SW480 (cell line): ENCODE measurements around the gene MOB1A.
"Not testable (repeated sequence)": the region's sequence is repeated elsewhere in the genome, so short reads cannot be mapped to it uniquely, and the experiment has no call there.

Experiments
- DNase-seq: peaks from one replicate; pipeline ENCODE4 v3.0.0-alpha.2; 2016; ENCODE audit warnings: low spot score

Gene MOB1A

GRCh38 chr2:74148457-74149246, 30.0 kb downstream of the MOB1A start:
- no peak for DNase-seq

- DNase-seq: peak; percentile 84
Observed at GRCh38 chr2:74147727-74148456, 30.8 kb downstream of the MOB1A start, which contains the start of gene BOLA3. Gene BOLA3 (minus strand): TSS chr2:74147912. CDS start chr2:74147874, 38 bp downstream.

GRCh38 chr2:74146929-74147726, 31.6 kb downstream of the MOB1A start:
- DNase-seq: peak; percentile 32

DNA sequence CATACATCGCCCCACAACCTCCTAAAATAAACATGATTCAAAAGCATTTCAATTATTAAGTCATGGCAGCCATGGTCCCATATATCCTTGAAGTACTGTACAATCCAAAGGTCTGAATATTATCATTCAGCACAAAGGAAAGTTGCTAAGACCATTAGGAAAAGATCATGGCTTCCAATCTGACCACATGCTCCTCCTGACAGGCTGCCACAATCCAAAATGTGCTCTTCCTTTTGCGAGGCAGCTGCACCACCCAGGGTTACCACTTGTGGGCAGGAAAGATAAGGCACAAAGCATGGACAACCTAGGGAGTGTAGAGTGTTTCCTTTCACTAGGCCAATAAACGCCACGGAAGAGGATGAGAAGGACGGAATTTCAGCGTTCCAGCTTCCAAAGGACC, 36.3 kb downstream of the MOB1A start:
- peak; percentile 22 for DNase-seq

GRCh38 chr2:74138600-74139323, 39.9 kb downstream of the MOB1A start:
- no peak for DNase-seq

DNA sequence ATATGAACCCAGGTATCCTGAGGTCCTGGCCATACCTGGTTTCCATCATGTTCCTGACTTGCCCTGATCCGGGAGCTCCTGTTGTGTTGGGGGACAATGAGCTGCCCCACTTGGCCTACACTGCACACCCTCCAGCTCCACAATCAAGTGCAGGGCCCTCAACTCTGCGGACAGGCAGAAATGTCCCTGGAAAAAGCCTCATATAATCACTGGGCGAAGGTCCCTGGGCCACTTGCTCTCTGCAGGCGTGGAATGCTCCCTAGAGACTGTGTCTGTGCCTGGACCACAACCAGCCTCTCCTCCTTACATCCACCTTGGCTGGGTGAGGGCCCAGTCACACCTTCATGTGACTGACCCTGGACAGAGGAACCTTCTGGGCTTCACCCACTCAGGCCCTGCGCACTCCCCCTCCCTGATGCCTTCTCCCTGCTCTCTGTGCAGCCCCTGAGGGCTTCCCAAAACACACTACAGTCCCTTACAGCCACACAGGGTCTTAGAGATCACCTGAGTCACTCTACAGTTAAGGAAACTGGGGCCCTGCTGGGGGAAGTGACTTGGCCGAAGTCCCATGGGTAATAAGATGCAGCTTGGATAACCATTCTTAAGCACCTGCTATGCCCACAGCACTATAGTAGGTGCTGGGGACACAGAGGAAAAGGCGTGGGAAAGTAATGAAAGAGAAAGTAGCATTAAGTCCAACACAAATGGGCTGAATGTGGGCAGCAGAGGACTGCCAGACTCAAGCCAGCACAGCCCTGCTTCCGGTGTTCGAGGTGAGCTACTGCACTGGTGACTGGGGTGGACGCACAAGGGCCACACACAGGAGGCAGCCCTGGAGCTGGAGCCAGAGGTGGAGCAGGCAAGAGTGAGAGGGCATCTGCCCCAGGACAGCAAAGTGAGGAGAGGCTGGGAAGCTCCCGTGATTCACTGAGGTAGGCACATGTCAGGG, 40.8 kb downstream of the MOB1A start:
- no peak for DNase-seq

DNA sequence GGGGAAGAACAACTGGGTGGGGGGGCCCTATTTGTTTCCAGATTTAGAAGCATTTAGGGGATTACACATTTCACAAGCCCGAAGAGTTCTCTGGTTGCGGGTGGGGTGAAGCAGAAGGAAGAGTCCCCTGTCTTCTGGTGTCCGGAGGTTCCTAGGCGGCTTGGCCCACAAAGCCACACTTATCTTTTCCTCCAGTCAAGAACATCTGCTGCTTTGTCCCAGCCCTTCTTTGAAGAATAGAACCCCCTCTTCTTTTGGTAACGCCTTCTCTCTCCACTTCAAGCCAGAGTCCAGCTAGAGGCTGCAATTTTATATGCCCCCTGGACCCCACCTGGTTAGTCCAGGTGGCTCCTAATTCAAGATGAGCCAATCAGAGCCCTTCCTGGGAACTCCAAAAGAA, 46.8 kb downstream of the MOB1A start:
- no peak for DNase-seq

GRCh38 chr2:74130211-74130995, 48.3 kb downstream of the MOB1A start:
- DNase-seq: no peak

DNA sequence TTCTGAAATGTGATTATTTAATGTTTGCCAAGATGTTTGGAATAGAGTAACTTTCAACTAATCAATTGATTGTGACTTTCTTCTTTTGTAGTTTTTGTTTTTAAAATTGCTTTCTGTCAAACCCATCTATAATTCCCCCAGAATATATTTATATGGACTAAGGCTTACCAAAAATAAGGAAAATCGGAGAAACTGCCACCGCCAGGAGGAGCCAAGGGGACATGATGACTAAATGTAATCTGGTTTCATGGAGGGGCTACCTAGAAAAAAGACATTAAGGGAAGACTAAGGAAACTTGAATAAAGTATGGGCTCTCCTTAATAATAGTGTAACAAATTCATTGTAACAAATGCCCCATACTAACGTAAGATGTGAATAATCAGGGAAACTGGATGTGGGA, 50.5 kb downstream of the MOB1A start:
- no peak for DNase-seq

DNA sequence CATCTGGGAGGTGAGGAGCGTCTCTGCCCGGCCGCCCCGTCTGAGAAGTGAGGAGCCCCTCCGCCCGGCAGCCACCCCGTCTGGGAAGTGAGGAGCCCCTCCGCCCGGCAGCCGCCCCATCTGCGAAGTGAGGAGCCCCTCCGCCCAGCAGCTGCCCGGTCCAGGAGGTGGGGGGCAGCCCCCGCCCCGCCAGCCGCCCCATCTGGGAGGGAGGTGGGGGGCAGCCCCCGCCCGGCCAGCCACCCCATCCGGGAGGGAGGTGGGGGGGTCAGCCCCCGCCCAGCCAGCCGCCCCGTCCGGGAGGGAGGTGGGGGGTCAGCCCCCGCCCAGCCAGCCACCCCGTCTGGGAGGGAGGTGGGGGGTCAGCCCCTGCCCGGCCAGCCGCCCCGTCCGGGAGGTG, 54.7 kb downstream of the MOB1A start:
- DNase-seq: not testable (repeated sequence)

DNA sequence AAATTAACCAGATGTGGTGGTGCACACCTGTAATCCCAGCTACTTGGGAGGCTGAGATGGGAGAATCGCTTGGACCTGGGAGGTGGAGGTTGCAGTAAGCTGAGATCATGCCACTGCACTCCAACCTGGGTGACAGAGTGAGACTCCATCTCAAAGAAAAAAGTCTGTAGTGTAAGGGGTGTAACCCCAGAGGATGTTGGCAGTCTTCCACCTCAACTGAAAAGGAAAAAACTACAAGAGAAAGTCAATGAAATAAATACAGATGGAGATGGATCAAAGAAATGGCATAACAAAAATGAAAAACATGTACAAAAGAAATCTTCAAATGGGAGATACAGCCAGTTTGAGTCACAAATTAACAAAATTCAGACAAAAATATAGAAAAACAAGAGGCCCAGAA, 56.8 kb downstream of the MOB1A start:
- not testable (repeated sequence) for DNase-seq

DNA sequence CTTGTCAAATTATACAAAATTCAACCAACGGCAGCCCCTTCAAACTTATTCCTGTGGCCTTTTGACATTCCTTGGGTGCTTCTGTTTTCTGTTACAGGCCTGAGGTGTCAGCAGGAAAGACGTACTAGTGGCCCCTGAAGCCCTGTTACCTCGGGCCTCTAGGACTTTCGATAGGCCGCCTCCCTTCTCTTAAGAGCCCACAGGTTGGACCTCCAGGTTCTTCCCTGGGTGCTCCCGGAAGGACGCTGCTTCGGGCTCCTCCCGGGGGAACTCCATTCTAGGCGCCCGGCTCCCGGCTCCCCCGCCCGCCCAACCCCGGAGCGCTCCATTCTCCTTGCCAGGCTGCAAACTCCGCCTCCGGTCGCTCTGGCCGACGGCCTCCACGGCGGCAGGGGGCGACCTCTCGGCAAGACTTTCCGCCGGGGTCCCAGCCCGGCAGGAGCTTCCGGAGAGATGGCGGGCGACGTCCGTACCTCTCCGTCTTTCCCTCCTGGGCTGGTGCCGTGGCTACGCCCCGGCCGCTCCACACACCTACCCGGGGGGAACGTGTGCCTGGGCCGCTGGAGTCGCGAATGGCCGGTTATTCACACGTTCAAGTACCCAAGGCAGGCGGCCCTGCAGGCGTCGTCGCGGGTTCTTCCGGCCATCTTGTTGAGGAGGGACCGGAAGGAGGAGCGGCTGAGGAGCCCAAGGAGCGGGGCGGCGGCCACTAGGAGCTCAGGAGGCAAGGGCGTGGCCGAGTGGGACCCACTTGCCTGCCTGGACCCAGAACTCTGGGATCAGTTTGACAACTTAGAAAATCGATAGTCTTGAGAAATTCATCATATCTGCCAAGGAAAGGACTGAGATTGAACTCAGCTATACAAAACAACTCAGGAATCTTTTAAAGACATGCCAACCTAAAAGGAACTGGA, 58.5 kb downstream of the MOB1A start:
- DNase-seq: peak; percentile 85

- no peak for DNase-seq
Observed at GRCh38 chr2:74119339-74119738, 59.3 kb downstream of the MOB1A start.

DNA sequence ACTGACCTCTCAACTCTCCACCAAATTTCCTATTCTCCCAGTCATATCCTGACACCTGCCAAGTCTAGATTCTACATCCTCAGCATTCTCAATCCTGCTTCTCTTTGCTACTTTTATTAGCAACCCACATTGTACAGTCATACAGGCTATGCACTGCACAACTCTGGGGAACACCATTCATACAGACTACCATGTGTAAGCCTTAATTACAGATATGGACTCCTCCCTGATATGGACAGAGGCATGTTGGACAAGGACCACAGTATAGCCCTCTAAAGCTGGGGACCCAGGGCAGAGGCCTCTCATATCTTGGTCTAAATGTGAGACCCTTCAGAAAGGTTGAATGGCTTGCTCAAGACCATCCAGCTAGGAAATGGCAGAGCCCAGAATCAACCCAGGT, 67.3 kb downstream of the MOB1A start:
- no peak for DNase-seq

GRCh38 chr2:74110537-74110936, 68.1 kb downstream of the MOB1A start:
- no peak for DNase-seq

DNA sequence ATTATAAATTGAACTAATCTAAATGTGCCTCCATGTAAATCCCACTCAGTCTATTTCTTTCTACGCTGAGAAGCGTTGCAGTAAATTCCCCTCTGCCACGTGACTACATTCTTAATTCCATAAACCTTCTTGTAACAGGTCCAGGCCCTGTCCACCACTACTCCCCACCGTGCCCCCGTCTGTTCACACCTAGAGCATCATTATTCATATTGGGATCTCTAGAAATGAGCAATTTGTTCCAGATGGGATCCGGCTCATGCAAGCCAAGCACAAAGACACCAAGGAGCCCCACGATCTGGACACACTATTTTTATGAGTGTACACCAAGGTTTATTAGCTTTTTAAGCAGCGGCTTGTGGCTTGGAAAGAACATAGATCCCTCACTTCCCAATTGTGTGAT, 69.1 kb downstream of the MOB1A start:
- no peak for DNase-seq

GRCh38 chr2:74107071-74107470, 71.6 kb downstream of the MOB1A start:
- DNase-seq: no peak

GRCh38 chr2:74105413-74105812, 73.3 kb downstream of the MOB1A start:
- DNase-seq: no peak

DNA sequence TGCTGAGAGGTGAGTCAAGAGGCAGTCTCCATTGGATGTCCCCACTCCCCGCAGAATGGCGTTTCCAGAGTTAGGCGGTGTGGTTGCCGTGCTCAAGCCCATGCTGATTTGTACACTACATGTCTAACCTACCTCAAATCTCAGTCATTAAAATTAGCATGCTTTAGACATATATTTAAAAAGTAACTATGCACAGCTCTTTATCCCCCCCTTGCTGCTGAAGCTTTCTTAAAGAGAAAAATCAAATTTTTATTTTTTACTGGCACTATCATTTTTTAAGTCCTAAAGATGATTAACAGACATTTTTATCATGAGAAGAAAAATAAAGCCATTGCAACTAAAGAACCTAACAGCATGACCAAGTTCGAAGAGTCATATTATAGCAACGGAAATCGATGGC, 73.8 kb downstream of the MOB1A start:
- no peak for DNase-seq
